OCI-LY1 (cell line): Measurements from ENCODE around the gene TOMM6.

Experiments used
- H2AFZ ChIP-seq: fragments of 200-600 bp; sonication (generic), shearing (Covaris generic); 2 replicates; pipeline ENCODE4 v1.6.0; 2014; ENCODE audit warnings: antibody characterized with exemption, mild to moderate bottlenecking, low read length
- H3F3A ChIP-seq: fragments of 200-600 bp; sonication (generic), shearing (Covaris generic); 2 replicates; pipeline ENCODE4 v1.6.0; 2014; ENCODE audit warnings: mild to moderate bottlenecking, antibody characterized with exemption, low read length, moderate library complexity; ENCODE audit not compliant: insufficient read depth
- H3K27ac ChIP-seq: fragments of 200-600 bp; sonication (generic); 2 replicates; pipeline ENCODE4 v1.5.1; 2014; ENCODE audit warnings: low read length, mixed run types, mild to moderate bottlenecking, low read depth; ENCODE audit not compliant: poor library complexity, severe bottlenecking
- H3K27me3 ChIP-seq: fragments of 200-600 bp; sonication (generic); 2 replicates; pipeline ENCODE4 v1.6.0; 2014; ENCODE audit warnings: antibody characterized with exemption, mild to moderate bottlenecking, low read length, moderate library complexity; ENCODE audit not compliant: insufficient read depth
- H3K36me3 ChIP-seq: fragments of 200-600 bp; sonication (generic); 2 replicates; pipeline ENCODE4 v1.6.1; 2014; ENCODE audit warnings: mild to moderate bottlenecking, antibody characterized with exemption, low read length, moderate library complexity, mixed read lengths; ENCODE audit not compliant: insufficient read depth
- H3K4me1 ChIP-seq: fragments of 200-600 bp; sonication (generic); 2 replicates; pipeline ENCODE4 v1.5.1; 2014; ENCODE audit warnings: mild to moderate bottlenecking, low read length, moderate library complexity; ENCODE audit not compliant: insufficient read depth, severe bottlenecking
- H3K4me2 ChIP-seq: fragments of 200-600 bp; sonication (generic), shearing (Covaris generic); 2 replicates; pipeline ENCODE4 v1.6.1; 2014; ENCODE audit warnings: low read length
- H3K4me3 ChIP-seq: fragments of 200-600 bp; sonication (generic); 2 replicates; pipeline ENCODE4 v1.5.1; 2014; ENCODE audit warnings: low read length, low read depth, mild to moderate bottlenecking, mixed read lengths; ENCODE audit not compliant: poor library complexity, severe bottlenecking
- H3K79me2 ChIP-seq: fragments of 200-600 bp; shearing (Covaris generic); 2 replicates; pipeline ENCODE4 v1.6.1; 2016; ENCODE audit warnings: mixed run types, low read length, mixed read lengths; ENCODE audit not compliant: insufficient read depth
- H3K9ac ChIP-seq: fragments of 200-600 bp; sonication (generic), shearing (Covaris generic); 2 replicates; pipeline ENCODE4 v1.6.1; 2014; ENCODE audit warnings: mild to moderate bottlenecking, low read length, mixed read lengths
- H3K9me2 ChIP-seq: fragments of 200-600 bp; sonication (generic), shearing (Covaris generic); 2 replicates; pipeline ENCODE4 v1.6.1; 2014; ENCODE audit warnings: low read depth, mild to moderate bottlenecking, low read length, mixed read lengths
- H3K9me3 ChIP-seq: fragments of 200-600 bp; shearing (Covaris generic); 2 replicates; pipeline ENCODE4 v1.6.1; 2014; ENCODE audit warnings: low read length, mixed read lengths
- H4K20me1 ChIP-seq: fragments of 200-600 bp; sonication (generic), shearing (Covaris generic); 2 replicates; pipeline ENCODE4 v1.6.0; 2016; ENCODE audit warnings: mild to moderate bottlenecking, low read length; ENCODE audit not compliant: insufficient read depth
- EZH2 ChIP-seq: fragments of 200-600 bp; sonication (generic), shearing (Covaris generic); IDR thresholded peaks from 2 replicates; pipeline ENCODE4 v1.8.0; 2017; ENCODE audit warnings: borderline replicate concordance, mixed run types, mild to moderate bottlenecking, antibody characterized with exemption, low read length, moderate library complexity, mixed read lengths
- TF ChIP-seq, protein P1 (sequence below): fragments of 200-600 bp; sonication (generic), shearing (Covaris generic); IDR thresholded peaks from 2 replicates; pipeline ENCODE4 v1.5.1; 2017; ENCODE audit warnings: mild to moderate bottlenecking, antibody characterized with exemption, low read length, moderate library complexity, mixed read lengths

TOMM6 gene

DNA sequence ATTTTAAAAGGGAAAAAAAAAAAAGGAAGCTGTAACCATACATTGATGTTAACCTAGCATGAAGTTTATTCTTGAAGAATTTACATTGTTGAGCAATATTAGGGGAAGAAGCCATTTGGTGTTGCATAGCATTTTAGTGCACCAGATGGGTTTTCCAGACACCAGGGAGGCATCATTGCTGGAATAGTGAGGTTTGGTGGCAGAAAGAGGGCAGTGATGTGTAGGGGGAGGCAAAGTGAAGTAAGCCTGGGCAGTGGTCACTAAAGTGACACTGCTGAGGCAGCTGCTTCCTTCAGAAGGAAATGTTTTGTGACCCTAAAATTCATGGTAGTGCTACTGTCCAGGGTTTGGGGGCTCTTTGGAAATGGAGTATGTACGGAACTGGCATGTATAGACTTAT, 2.6 kb downstream of the TOMM6 start:
- no peak overlapping the region for H3K4me3 ChIP-seq
- H3K79me2 ChIP-seq = peaks cover 10% of the 10 kb centered on the region
- H3K27ac ChIP-seq = no peak overlapping the region
- no peak overlapping the region for H2AFZ ChIP-seq
- no peak overlapping the region for H3K4me2 ChIP-seq
- H3K9me3 ChIP-seq = no peaks in the 10 kb centered on the region
- peaks cover 37% of the 10 kb centered on the region for H3K36me3 ChIP-seq
- H4K20me1 ChIP-seq = no peaks in the 10 kb centered on the region
- H3K9me2 ChIP-seq = no peaks in the 10 kb centered on the region
- TF ChIP-seq, protein P1, sequence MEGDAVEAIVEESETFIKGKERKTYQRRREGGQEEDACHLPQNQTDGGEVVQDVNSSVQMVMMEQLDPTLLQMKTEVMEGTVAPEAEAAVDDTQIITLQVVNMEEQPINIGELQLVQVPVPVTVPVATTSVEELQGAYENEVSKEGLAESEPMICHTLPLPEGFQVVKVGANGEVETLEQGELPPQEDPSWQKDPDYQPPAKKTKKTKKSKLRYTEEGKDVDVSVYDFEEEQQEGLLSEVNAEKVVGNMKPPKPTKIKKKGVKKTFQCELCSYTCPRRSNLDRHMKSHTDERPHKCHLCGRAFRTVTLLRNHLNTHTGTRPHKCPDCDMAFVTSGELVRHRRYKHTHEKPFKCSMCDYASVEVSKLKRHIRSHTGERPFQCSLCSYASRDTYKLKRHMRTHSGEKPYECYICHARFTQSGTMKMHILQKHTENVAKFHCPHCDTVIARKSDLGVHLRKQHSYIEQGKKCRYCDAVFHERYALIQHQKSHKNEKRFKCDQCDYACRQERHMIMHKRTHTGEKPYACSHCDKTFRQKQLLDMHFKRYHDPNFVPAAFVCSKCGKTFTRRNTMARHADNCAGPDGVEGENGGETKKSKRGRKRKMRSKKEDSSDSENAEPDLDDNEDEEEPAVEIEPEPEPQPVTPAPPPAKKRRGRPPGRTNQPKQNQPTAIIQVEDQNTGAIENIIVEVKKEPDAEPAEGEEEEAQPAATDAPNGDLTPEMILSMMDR = no peak
- TF ChIP-seq EZH2 = no peak
- no peaks in the 10 kb centered on the region for H3F3A ChIP-seq
- H3K4me1 ChIP-seq = peaks cover 18% of the 10 kb centered on the region
- H3K27me3 ChIP-seq = no peaks in the 10 kb centered on the region
- no peak overlapping the region for H3K9ac ChIP-seq

DNA sequence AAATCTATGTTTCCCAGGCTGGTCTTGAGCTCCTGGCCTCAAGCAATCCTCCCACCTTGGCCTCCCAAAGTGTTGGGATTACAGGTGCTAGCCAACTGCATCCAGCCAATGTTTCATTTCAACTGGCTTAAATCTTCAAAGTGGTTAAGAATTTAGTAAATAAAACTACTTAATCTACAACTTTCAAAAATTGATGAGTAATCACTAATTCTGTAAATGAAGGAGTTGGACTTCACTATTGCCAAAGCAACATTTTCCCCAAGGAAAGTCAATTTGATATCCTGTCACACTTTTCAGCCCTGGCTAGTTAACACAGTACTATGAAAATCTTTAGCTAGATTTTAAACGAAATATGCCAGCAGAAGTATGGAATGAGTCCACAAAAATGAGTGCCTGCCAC, 3.8 kb downstream of the TOMM6 start:
- no peak overlapping the region for H3K4me2 ChIP-seq
- peaks cover 38% of the 10 kb centered on the region for H3K36me3 ChIP-seq
- H3F3A ChIP-seq = no peaks in the 10 kb centered on the region
- TF ChIP-seq EZH2 = no peak
- TF ChIP-seq, protein P1 = no peak
- no peak overlapping the region for H2AFZ ChIP-seq
- no peaks in the 10 kb centered on the region for H3K9me2 ChIP-seq
- H3K27me3 ChIP-seq = no peaks in the 10 kb centered on the region
- peaks cover 12% of the 10 kb centered on the region for H3K4me1 ChIP-seq
- no peak overlapping the region for H3K27ac ChIP-seq
- no peak overlapping the region for H3K9ac ChIP-seq
- peaks cover 10% of the 10 kb centered on the region for H3K79me2 ChIP-seq
- H4K20me1 ChIP-seq = no peaks in the 10 kb centered on the region
- H3K9me3 ChIP-seq = no peaks in the 10 kb centered on the region
- H3K4me3 ChIP-seq = no peak overlapping the region

DNA sequence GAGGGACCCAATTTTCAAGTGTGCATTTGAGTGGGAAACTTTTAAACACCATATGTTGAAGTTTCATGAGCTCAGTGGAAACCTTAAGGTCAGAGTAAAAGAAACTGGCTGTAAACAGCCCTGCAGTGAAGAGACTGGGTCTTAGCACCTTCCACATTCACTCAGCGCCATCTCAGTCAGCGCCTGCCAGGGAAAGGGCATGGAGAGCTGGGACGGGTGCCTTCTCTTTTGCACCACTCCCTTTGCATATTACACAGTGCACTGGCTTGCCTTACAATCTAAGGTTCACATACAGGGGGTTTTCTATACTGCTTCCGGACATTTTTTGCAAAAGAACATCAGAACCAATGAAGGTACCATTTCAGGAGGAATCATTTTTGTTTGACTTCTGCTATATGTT, 4.5 kb downstream of the TOMM6 start:
- Histone ChIP-seq H3K36me3 (peaks cover 43% of the 10 kb centered on the region), H3K27me3 (no peaks in the 10 kb centered on the region), H3F3A (no peaks in the 10 kb centered on the region), H3K9me3 (no peaks in the 10 kb centered on the region), H3K79me2 (peaks cover 10% of the 10 kb centered on the region), H2AFZ (no peak overlapping the region), H3K9me2 (no peaks in the 10 kb centered on the region), H3K9ac (no peak overlapping the region), H3K4me3 (no peak overlapping the region), H3K4me1 (peaks cover 12% of the 10 kb centered on the region), H4K20me1 (no peaks in the 10 kb centered on the region), H3K27ac (no peak overlapping the region), H3K4me2 (no peak overlapping the region)
- TF ChIP-seq, protein P1 = no peak
- TF ChIP-seq EZH2 = no peak
